H1 (cell line): ENCODE measurements around the gene DPM3. TPM values are rescaled to one million over a fixed set of nuclear protein-coding genes. Genes with fewer than 3 reads are reported as not detected.

Experiments used
- CTCF ChIA-PET: fragments of 300-600 bp; sonication (Branson Sonifier 250); formaldehyde crosslinking; loops from one replicate; lab custom pipeline; 2021; ENCODE audit not compliant: partially characterized antibody; lab: Charles Lee
- POLR2A ChIA-PET: fragments of 300-600 bp; sonication (Branson Sonifier 250); formaldehyde crosslinking; loops from one replicate; lab custom pipeline; 2021; ENCODE audit warnings: inconsistent platforms; ENCODE audit not compliant: partially characterized antibody; lab: Charles Lee
- DNase-seq, 2 experiments: peaks; one replicate each; pipeline versions ENCODE4 v3.0.0 to v3.0.0-alpha.2; 2010 to 2022; ENCODE audit warnings: low spot score in 2 of 2, low read depth in 1 of 2, mixed read lengths in 1 of 2
- FAIRE-seq: peaks from 2 replicates; lab custom pipeline; 2011; peaks lifted over from hg19 to GRCh38; lab: Jason Lieb, UNC
- H2AFZ ChIP-seq: 2 replicates; pipeline ENCODE4 v1.8.1; 2012; ENCODE audit warnings: low read length, inconsistent platforms
- H2AK5ac ChIP-seq: 2 replicates; pipeline ENCODE4 v1.6.1; 2013; ENCODE audit warnings: low read depth, low read length
- H2BK120ac ChIP-seq: replicated peaks from 2 replicates; pipeline ENCODE3; 2013; ENCODE audit warnings: low read depth, low read length, inconsistent platforms
- H2BK12ac ChIP-seq: 2 replicates; pipeline ENCODE4 v1.6.1; 2013; ENCODE audit warnings: low read depth, low read length
- H2BK15ac ChIP-seq: 2 replicates; pipeline ENCODE4 v1.6.1; 2013; ENCODE audit warnings: low read length
- H2BK20ac ChIP-seq: 2 replicates; pipeline ENCODE4 v1.6.1; 2013; ENCODE audit warnings: low read length
- H2BK5ac ChIP-seq: 2 replicates; pipeline ENCODE4 v1.6.1; 2013; ENCODE audit warnings: low read depth, low read length
- H3K14ac ChIP-seq: 2 replicates; pipeline ENCODE4 v1.6.1; 2013; ENCODE audit warnings: inconsistent platforms; ENCODE audit not compliant: insufficient read length
- H3K18ac ChIP-seq: 2 replicates; pipeline ENCODE4 v1.6.1; 2013; ENCODE audit warnings: low read length; ENCODE audit errors: extremely low read depth
- H3K23ac ChIP-seq: 2 replicates; pipeline ENCODE4 v1.6.1; 2013; ENCODE audit warnings: inconsistent platforms; ENCODE audit not compliant: insufficient read length
- H3K23me2 ChIP-seq: 2 replicates; pipeline ENCODE4 v1.6.1; 2013; ENCODE audit warnings: low read depth, low read length
- H3K27ac ChIP-seq: 2 replicates; pipeline ENCODE4 v1.6.1; 2011; ENCODE audit warnings: low read depth, low read length, inconsistent platforms
- H3K27me3 ChIP-seq, 4 experiments: replicated peaks in 1 of 4; 1 replicate in 1 of 4; 2 replicates in 3 of 4; pipeline versions ENCODE4 v1.6.1 to v1.8.1; 2011 to 2013; ENCODE audit warnings: low read length in 3 of 4, mild to moderate bottlenecking in 3 of 4, inconsistent platforms in 2 of 4, mixed read lengths in 2 of 4, moderate library complexity in 1 of 4; ENCODE audit not compliant: control insufficient read depth in 3 of 4, insufficient read depth in 3 of 4; ENCODE audit errors: extremely low read depth in 1 of 4
- H3K36me3 ChIP-seq, 4 experiments: 2 replicates each; pipeline versions ENCODE4 v1.6.1 to v1.8.1; 2011 to 2013; ENCODE audit warnings: mild to moderate bottlenecking in 4 of 4, low read length in 3 of 4, moderate library complexity in 2 of 4, control low read depth in 1 of 4, inconsistent platforms in 1 of 4; ENCODE audit not compliant: insufficient read depth in 4 of 4, control insufficient read depth in 2 of 4
- H3K4ac ChIP-seq: replicated peaks from 2 replicates; pipeline ENCODE3; 2013; ENCODE audit warnings: low read length, low read depth, mixed read lengths, inconsistent platforms; ENCODE audit not compliant: insufficient read length
- H3K4me1 ChIP-seq, 4 experiments: replicated peaks in 1 of 4; 1 replicate in 1 of 4; 2 replicates in 3 of 4; pipeline versions ENCODE4 v1.6.1 to v1.8.1; 2011 to 2013; ENCODE audit warnings: low read length in 3 of 4, inconsistent platforms in 2 of 4, mixed read lengths in 1 of 4; ENCODE audit not compliant: insufficient read depth in 4 of 4, control insufficient read depth in 3 of 4
- H3K4me2 ChIP-seq, 2 experiments: 2 replicates each; pipeline versions ENCODE4 v1.6.1 to v1.8.1; 2011 to 2013; ENCODE audit warnings: low read depth in 2 of 2, low read length in 2 of 2, control low read depth in 1 of 2, inconsistent platforms in 1 of 2, mild to moderate bottlenecking in 1 of 2; ENCODE audit not compliant: insufficient read depth in 1 of 2
- H3K4me3 ChIP-seq, 4 experiments: fragments of 200-600, 300-600 bp in 1 of 4; sonication (generic), shearing (Covaris generic), sonication (Bioruptor Twin) in 1 of 4; 2 replicates each; pipeline versions ENCODE4 v1.5.1 to v1.8.1; 2011 to 2016; ENCODE audit warnings: low read length in 4 of 4, low read depth in 3 of 4, control low read depth in 2 of 4, inconsistent platforms in 2 of 4, mild to moderate bottlenecking in 2 of 4, mixed read lengths in 1 of 4, moderate library complexity in 1 of 4; ENCODE audit not compliant: insufficient read depth in 2 of 4; ENCODE audit errors: extremely low read depth in 1 of 4
- H3K56ac ChIP-seq: replicated peaks from 2 replicates; pipeline ENCODE3; 2013; ENCODE audit warnings: low read depth, mild to moderate bottlenecking, mixed read lengths, low read length, inconsistent platforms; ENCODE audit not compliant: insufficient read length
- H3K79me1 ChIP-seq: 2 replicates; pipeline ENCODE4 v1.6.1; 2013; ENCODE audit warnings: low read depth, low read length, control low read depth
- H3K79me2 ChIP-seq, 2 experiments: 2 replicates each; pipeline versions ENCODE4 v1.6.1 to v1.8.1; 2012 to 2013; ENCODE audit warnings: low read length in 2 of 2, mild to moderate bottlenecking in 2 of 2, inconsistent platforms in 1 of 2; ENCODE audit not compliant: insufficient read depth in 2 of 2, control insufficient read depth in 1 of 2
- H3K9ac ChIP-seq, 4 experiments: replicated peaks in 1 of 4; 1 replicate in 1 of 4; 2 replicates in 3 of 4; pipeline versions ENCODE4 v1.6.1 to v1.8.1; 2011 to 2013; ENCODE audit warnings: low read depth in 3 of 4, low read length in 3 of 4, control low read depth in 2 of 4, mild to moderate bottlenecking in 2 of 4, moderate library complexity in 2 of 4, inconsistent platforms in 1 of 4; ENCODE audit errors: extremely low read depth in 1 of 4
- H3K9me3 ChIP-seq, 2 experiments: 2 replicates each; pipeline versions ENCODE4 v1.6.1 to v1.8.1; 2012 to 2013; ENCODE audit warnings: mild to moderate bottlenecking in 2 of 2, moderate library complexity in 2 of 2, control low read depth in 1 of 2, inconsistent platforms in 1 of 2, low read depth in 1 of 2, low read length in 1 of 2, mixed read lengths in 1 of 2; ENCODE audit not compliant: insufficient read depth in 2 of 2
- H4K20me1 ChIP-seq, 2 experiments: replicated peaks in 1 of 2; 2 replicates each; pipeline versions ENCODE3 to v1.8.1; 2011 to 2013; ENCODE audit warnings: inconsistent platforms in 2 of 2, low read length in 2 of 2, mild to moderate bottlenecking in 1 of 2; ENCODE audit not compliant: insufficient read depth in 2 of 2, control insufficient read depth in 1 of 2
- H4K5ac ChIP-seq: 2 replicates; pipeline ENCODE4 v1.6.1; 2013; ENCODE audit warnings: low read length, low read depth, mixed read lengths, inconsistent platforms; ENCODE audit not compliant: insufficient read length
- H4K8ac ChIP-seq: 2 replicates; pipeline ENCODE4 v1.8.0; 2013; ENCODE audit warnings: mild to moderate bottlenecking, moderate library complexity, low read length, inconsistent platforms; ENCODE audit not compliant: insufficient read depth; ENCODE audit errors: extremely low read depth
- H4K91ac ChIP-seq: replicated peaks from 2 replicates; pipeline ENCODE3; 2013; ENCODE audit warnings: low read length, mixed read lengths, inconsistent platforms; ENCODE audit not compliant: insufficient read length
- KDM1A ChIP-seq: fragments of 200-600, 300-600 bp; sonication (generic); IDR thresholded peaks from 2 replicates; pipeline ENCODE4 v1.7.1; 2016; ENCODE audit warnings: mild to moderate bottlenecking, low read length, borderline replicate concordance
- NRF1 ChIP-seq: IDR thresholded peaks from 2 replicates; pipeline ENCODE4 v1.6.1; 2011; ENCODE audit warnings: mild to moderate bottlenecking, low read depth, low read length, improper control_type of control experiment
- RAD21 ChIP-seq, 2 experiments: IDR thresholded peaks in 1 of 2; conservative IDR thresholded peaks in 1 of 2; 2 replicates each; pipeline ENCODE4 v1.6.1; 2011; ENCODE audit warnings: low read depth in 2 of 2, low read length in 2 of 2, improper control_type of control experiment in 1 of 2, inconsistent platforms in 1 of 2, mild to moderate bottlenecking in 1 of 2, moderate library complexity in 1 of 2
- WGBS, 2 experiments: shearing (Covaris generic) in 1 of 2; methylation state at CpG; one replicate each; pipeline versions ENCODE4 v1.1.6 to v1.1.7; 2013 to 2015; ENCODE audit warnings: low lambda C conversion rate in 2 of 2, mixed read lengths in 2 of 2, inconsistent platforms in 1 of 2, low coverage in 1 of 2, missing lambda C conversion rate in 1 of 2; ENCODE audit not compliant: insufficient replicate concordance in 2 of 2, insufficient coverage in 1 of 2, insufficient read length in 1 of 2; ENCODE audit errors: extremely low coverage in 1 of 2, missing lambda C conversion rate in 1 of 2; 5-methylcytosine and 5-hydroxymethylcytosine counted together
- polyA plus RNA-seq, 7 experiments: library from polyadenylated mRNA; depleted of rRNA in 3 of 7; stranded (reverse) in 5 of 7; unstranded in 2 of 7; fragments of >200 nt in 5 of 7; fragments of 200-250 nt in 2 of 7; gene quantifications; 1 replicate in 5 of 7; 2 replicates in 1 of 7; 4 replicates in 1 of 7; pipeline versions ENCODE4 v1.2.1 to v1.2.3, GENCODE V29; 2011 to 2013; ENCODE audit warnings: missing spikeins in 2 of 7, mixed read lengths in 2 of 7
- total RNA-seq: library from RNA; stranded (reverse); fragmentation: NEBNext Ultra II Directional; extraction: Animal tissue kit (Norgen Biotek cat#: 25700); gene quantifications from 2 replicates; pipeline ENCODE4 v1.2.1, GENCODE V29; 2021

DPM3 gene
- total and polyA plus RNA-seq, 2 of the 8 experiments (the other 6 are each of a cell fraction or from before 2014, with no cell fraction given) = 44.8 to 227 TPM

DNA sequence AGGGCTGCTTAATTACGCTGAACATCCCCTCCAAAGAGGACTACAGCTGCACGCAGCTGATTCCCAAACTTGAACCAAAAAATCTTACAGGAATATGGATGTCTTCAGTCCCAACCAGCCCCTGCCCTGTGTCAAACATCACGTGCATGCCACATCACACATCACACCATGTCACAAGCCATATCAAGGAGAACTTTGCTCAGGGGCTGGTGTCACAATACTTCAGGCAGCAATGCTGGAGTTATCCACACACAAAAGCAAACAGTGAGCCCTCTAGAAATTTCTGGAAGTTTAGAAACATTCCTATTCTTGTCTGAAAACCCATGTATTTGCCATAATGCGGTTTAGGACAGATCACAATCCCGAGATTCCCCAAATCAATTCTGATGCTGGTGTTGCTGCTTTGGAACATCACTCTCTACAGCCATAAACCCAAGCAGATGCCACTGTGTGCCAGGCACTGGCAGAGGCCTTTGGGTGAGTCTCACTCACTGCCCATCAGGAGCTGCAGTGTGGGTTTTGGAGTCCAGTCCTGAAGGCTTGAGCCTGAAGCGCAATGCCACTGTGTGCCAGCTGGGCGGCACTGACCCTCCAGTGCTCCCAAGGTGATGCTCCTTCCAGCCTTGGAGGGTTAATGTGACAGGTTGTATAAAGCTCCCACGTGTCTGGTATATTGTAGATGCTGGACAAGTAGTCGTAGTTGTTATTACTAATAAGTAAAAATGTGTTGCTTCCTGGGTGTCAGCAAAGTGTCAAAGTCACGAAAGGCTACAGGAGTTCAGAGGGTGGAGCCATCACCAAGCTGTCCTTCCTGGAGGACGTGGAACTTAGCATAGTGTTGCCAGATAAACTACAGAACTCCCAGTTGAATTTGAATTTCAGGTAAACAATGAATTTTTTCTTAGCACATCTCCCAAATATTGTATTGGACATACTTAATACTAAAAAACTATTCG lies 32.7 kb downstream of the DPM3 start:
- Histone ChIP-seq H2AK5ac (no peak overlapping the region), H3K27me3 (no peaks in the 10 kb centered on the region), H2BK120ac (no peak overlapping the region), H4K91ac (no peak overlapping the region), H3K36me3 (no peaks in the 10 kb centered on the region), H3K18ac (no peak overlapping the region), H3K4me3 (no peak overlapping the region), H2BK12ac (no peak overlapping the region), H3K4ac (no peak overlapping the region), H3K4me2 (no peak overlapping the region), H3K27ac (no peak overlapping the region), H4K5ac (no peak overlapping the region), H3K79me1 (no peaks in the 10 kb centered on the region), H2BK5ac (no peak overlapping the region), H3K23ac (no peak overlapping the region), H4K20me1 (peaks cover 0 to 4% of the 10 kb centered on the region in 2 experiments), H2BK20ac (no peak overlapping the region), H3K9me3 (no peaks in the 10 kb centered on the region), H3K14ac (no peak overlapping the region), H3K79me2 (no peaks in the 10 kb centered on the region), H3K56ac (no peak overlapping the region), H2AFZ (no peak overlapping the region), H3K23me2 (no peaks in the 10 kb centered on the region), H3K9ac (no peak overlapping the region), H2BK15ac (no peak overlapping the region), H3K4me1 (peaks cover 0 to 3% (median 0%) of the 10 kb centered on the region in 4 experiments; a peak in 2 of 7 replicates), H4K8ac (no peak overlapping the region)
- ChIA-PET POLR2A (interaction anchor here (1.1 kb wide), 1 partner anchor 22 kb away, joined by 3 read pairs; no protein-coding TSS in a partner anchor), CTCF (interaction anchor here (0.8 to 3.5 kb wide), 15 partner anchors 11 to 70 kb away, joined by 3 to 29 read pairs (median 4); no protein-coding TSS in a partner anchor)
- FAIRE-seq (no peak), DNase-seq (no peak)
- TF ChIP-seq RAD21 (IDR thresholded peaks at IDR 0.05 in 1 of 2, conservative IDR thresholded peaks at IDR 0.05 in 1 of 2; ENCODE audit: low read depth in 2 of 2, low read length in 2 of 2) (peak in 1 of 2 experiments; percentile 11; a peak in 1 of 4 replicates), NRF1 (no peak), KDM1A (no peak)
- 83% methylated on average over 12 of the region's 12 CpGs; no CpG with 5 or more reads in 1 of the 2 experiments for WGBS, 2 experiments
